ENCODE measurements around the gene MAPKAPK3.
"Not testable (repeated sequence)": the region's sequence is repeated elsewhere in the genome, so short reads cannot be mapped to it uniquely, and the experiment has no call there.

MAPKAPK3 gene

GRCh38 chr3:50656417-50657195 is 39.7 kb downstream of the MAPKAPK3 start:
- no peak for DNase-seq (ENCODE audit: low read depth)

GRCh38 chr3:50657407-50657806 is 40.5 kb downstream of the MAPKAPK3 start:
- no peak for DNase-seq (ENCODE audit: low read depth)

- DNase-seq (ENCODE audit: low read depth): no peak
Observed at GRCh38 chr3:50657816-50658215, 40.9 kb downstream of the MAPKAPK3 start.

GRCh38 chr3:50658416-50658815 is 41.5 kb downstream of the MAPKAPK3 start:
- no peak for DNase-seq (ENCODE audit: low read depth)

- DNase-seq (ENCODE audit: low read depth): no peak
Observed at GRCh38 chr3:50658831-50659230, 41.9 kb downstream of the MAPKAPK3 start.

GRCh38 chr3:50660386-50660785 is 43.4 kb downstream of the MAPKAPK3 start:
- no peak for DNase-seq (ENCODE audit: low read depth)

GRCh38 chr3:50661321-50661837 is 44.4 kb downstream of the MAPKAPK3 start:
- DNase-seq (ENCODE audit: low read depth): no peak

- DNase-seq (ENCODE audit: low read depth): no peak
Observed at GRCh38 chr3:50662408-50662807, 45.5 kb downstream of the MAPKAPK3 start.

- DNase-seq (ENCODE audit: low read depth): no peak
Observed at GRCh38 chr3:50665081-50665840, 48.3 kb downstream of the MAPKAPK3 start.

GRCh38 chr3:50665841-50666115 is 48.8 kb downstream of the MAPKAPK3 start:
- not testable (repeated sequence) for DNase-seq (ENCODE audit: low read depth)

- no peak for DNase-seq (ENCODE audit: low read depth)
Observed at GRCh38 chr3:50666837-50667236, 49.9 kb downstream of the MAPKAPK3 start.

GRCh38 chr3:50671331-50671730 is 54.4 kb downstream of the MAPKAPK3 start:
- DNase-seq (ENCODE audit: low read depth): no peak

- DNase-seq (ENCODE audit: low read depth): no peak
Observed at GRCh38 chr3:50672656-50673055, 55.7 kb downstream of the MAPKAPK3 start.

GRCh38 chr3:50673931-50674330 is 57.0 kb downstream of the MAPKAPK3 start:
- no peak for DNase-seq (ENCODE audit: low read depth)

- DNase-seq (ENCODE audit: low read depth): peak; percentile 24
Observed at GRCh38 chr3:50674349-50675178, 57.6 kb downstream of the MAPKAPK3 start, which contains the start of gene DOCK3. TSS of gene DOCK3 (plus strand) at chr3:50674927. CDS start at chr3:50675264, 337 bp downstream.

- DNase-seq (ENCODE audit: low read depth): peak; percentile 25
Observed at GRCh38 chr3:50675179-50676030, 58.5 kb downstream of the MAPKAPK3 start.

- no peak for DNase-seq (ENCODE audit: low read depth)
Observed at GRCh38 chr3:50676031-50676705, 59.2 kb downstream of the MAPKAPK3 start.

- no peak for DNase-seq (ENCODE audit: low read depth)
Observed at GRCh38 chr3:50687127-50687751, 70.3 kb downstream of the MAPKAPK3 start.

GRCh38 chr3:50687916-50688315 is 71.0 kb downstream of the MAPKAPK3 start:
- DNase-seq (ENCODE audit: low read depth): no peak

- not testable (repeated sequence) for DNase-seq (ENCODE audit: low read depth)
Observed at GRCh38 chr3:50688602-50689001, 71.7 kb downstream of the MAPKAPK3 start.

All from activated gamma-delta T cell treated with anti-CD3 and anti-CD28 coated beads, Interleukin-2, amount 50 U/mL, for 16 hours (primary cell).